ENCODE data around the gene MCRIP2. TPM values are rescaled to one million over a fixed set of nuclear protein-coding genes. Genes with fewer than 3 reads are reported as not detected.

MCRIP2 gene
- total RNA-seq, 4 donors from 2014 or later, result 20.8 to 37.7 (median 32.4) TPM

DNA sequence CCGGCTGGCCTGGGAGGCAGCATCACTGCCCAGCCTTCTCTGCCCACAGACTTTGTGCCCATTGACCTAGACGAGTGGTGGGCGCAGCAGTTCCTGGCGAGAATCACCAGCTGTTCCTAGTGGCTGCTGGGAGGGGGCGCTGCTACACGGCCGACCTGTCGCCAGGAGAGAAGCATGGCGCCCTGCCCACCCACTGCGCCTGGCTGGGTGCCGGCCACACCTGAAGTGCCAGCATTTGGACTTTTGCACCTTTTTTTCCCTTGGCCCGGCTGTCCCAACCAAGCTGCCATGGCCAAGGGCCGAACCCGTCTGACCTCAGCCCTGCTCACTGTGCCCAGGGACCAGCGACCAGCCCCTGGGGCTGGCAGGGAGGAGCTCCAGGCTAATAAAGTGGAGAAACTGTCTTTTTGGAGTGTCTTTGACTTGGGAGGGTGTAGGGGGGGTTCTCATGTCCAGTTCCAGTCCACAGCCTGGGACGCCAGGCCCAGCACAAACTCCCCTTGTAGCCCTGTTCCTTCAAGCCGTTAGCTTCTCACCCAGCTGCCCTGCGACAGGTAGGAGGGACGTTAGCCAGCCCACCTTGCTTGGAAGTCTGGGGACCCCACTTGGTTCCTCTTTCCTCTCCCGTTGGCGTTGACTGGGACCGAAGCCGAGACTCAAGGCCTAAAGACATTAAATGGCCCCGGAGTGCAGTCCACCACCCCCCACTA lies 6.6 kb downstream of the MCRIP2 start:
- Histone ChIP-seq H3K27ac (peak overlapping the region; percentile 70 to 91 (median 90)), H3K36me3 (peaks cover 0 to 23% (median 0%) of the 10 kb centered on the region in 3 donors), H3K9me3 (no peaks in the 10 kb centered on the region), H3K27me3 (no peaks in the 10 kb centered on the region), H3K4me3 (peak overlapping the region; percentile 42 to 93 (median 66)), H3K4me1 (peaks cover 0 to 56% (median 22%) of the 10 kb centered on the region in 4 donors)
- TF ChIP-seq, protein P1, sequence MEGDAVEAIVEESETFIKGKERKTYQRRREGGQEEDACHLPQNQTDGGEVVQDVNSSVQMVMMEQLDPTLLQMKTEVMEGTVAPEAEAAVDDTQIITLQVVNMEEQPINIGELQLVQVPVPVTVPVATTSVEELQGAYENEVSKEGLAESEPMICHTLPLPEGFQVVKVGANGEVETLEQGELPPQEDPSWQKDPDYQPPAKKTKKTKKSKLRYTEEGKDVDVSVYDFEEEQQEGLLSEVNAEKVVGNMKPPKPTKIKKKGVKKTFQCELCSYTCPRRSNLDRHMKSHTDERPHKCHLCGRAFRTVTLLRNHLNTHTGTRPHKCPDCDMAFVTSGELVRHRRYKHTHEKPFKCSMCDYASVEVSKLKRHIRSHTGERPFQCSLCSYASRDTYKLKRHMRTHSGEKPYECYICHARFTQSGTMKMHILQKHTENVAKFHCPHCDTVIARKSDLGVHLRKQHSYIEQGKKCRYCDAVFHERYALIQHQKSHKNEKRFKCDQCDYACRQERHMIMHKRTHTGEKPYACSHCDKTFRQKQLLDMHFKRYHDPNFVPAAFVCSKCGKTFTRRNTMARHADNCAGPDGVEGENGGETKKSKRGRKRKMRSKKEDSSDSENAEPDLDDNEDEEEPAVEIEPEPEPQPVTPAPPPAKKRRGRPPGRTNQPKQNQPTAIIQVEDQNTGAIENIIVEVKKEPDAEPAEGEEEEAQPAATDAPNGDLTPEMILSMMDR (IDR thresholded peaks at IDR 0.05), result peak in 4 of 5 experiments; percentile 26 to 34 (median 30)
- TF ChIP-seq EP300 (IDR thresholded peaks at IDR 0.05), result no peak
- WGBS, 2 donors, result 31 to 32% methylated on average over 18 to 20 of the region's 24 CpGs
- DNase-seq (ENCODE audit: low spot score in 2 of 2), result no peak

DNA sequence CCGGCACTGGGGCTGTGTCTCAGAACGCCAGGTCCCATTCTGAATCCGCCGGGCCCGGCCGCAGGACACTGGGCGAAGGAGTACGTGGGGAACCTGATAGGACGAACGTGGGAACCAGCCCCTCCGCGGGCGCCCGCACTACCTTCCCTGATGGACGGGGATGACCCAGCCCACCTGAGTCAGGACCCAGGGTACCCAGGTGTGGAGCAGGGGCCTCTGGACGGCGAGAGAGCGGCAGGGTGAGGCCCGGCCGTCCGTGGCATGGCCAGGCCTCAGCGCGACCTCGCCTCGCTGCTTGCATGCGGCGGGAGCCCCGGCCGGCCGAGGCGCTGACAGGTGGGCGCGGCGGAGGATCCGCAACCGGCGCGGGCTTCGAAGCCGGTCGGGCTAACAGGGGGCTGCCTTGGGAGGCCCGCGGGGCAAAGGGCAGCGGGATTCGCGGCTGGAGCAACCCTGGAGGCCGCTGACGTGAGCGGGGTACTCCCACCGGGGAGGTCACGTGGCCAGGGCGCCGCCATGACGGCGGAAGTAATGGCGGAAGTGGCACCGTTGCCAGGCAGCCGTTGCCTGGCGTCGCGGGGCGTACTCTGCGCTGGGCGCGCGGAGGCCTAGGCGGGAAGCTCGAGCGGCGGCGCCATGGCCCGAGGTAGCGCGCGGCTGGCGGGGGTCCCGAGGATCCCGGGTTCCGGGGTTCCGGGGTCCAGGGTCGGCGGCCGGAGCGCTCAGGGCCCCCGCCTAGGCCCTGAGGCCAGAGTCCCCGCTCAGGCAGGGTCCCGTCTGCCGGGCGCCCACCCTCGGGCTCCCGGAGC lies 7.4 kb downstream of the MCRIP2 start, which contains the start of gene WDR90:
TSS of gene WDR90 (plus strand) at position 585 of the 809 bp plus-strand sequence. CDS start at position 637, 52 bp downstream.
- WGBS, 2 donors, result 1 to 2% methylated on average over 42 to 57 of the region's 91 CpGs
- H3K27ac ChIP-seq, result peak within 1 kb of the TSS; percentile 70 to 91 (median 90)
- no peaks in the 10 kb centered on the region for H3K9me3 ChIP-seq
- H3K4me3 ChIP-seq, result peak within 1 kb of the TSS; percentile 42 to 93 (median 66)
- H3K36me3 ChIP-seq, result peaks cover 0 to 31% (median 0%) of the 10 kb centered on the region in 3 donors
- peak; percentile 85 to 86 for DNase-seq (ENCODE audit: low spot score in 2 of 2)
- H3K4me1 ChIP-seq, result peaks cover 0 to 51% (median 21%) of the 10 kb centered on the region in 4 donors
- TF ChIP-seq EP300 (IDR thresholded peaks at IDR 0.05), result peak in 1 of 2 donors; percentile 86
- TF ChIP-seq, protein P1 (IDR thresholded peaks at IDR 0.05), result peak in 1 of 5 experiments; percentile 39
- peak in 1 of 2 donors; percentile 70 for TF ChIP-seq POLR2A (IDR thresholded peaks at IDR 0.05)
- no peaks in the 10 kb centered on the region for H3K27me3 ChIP-seq

DNA sequence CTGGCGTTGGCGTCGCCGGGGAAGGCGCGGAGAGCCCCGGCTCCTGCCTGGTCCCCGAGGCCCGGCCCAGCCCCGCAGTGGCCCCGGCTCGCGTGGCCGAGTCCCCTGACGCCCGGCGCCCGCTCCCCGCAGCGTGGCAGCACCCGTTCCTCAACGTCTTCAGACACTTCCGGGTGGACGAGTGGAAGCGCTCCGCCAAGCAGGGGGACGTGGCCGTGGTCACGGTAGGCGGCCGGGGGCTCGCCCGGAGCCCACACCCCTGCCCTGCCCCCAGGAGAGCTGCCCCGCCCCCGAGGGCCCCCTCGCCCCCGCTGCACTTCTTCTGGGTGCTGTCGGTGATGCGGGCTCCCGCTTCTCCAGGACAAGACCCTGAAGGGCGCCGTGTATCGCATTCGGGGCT lies 8.0 kb downstream of the MCRIP2 start:
- WGBS, 2 donors, result 0 to 8% methylated on average over 2 to 19 of the region's 44 CpGs
- no peaks in the 10 kb centered on the region for H3K9me3 ChIP-seq
- H3K27ac ChIP-seq, result peak overlapping the region in 3 of 4 donors; percentile 90 to 91 (median 90)
- DNase-seq (ENCODE audit: low spot score in 2 of 2), result no peak
- H3K36me3 ChIP-seq, result peaks cover 0 to 36% (median 0%) of the 10 kb centered on the region in 3 donors
- no peak for TF ChIP-seq POLR2A (IDR thresholded peaks at IDR 0.05)
- TF ChIP-seq, protein P1 (IDR thresholded peaks at IDR 0.05), result no peak
- TF ChIP-seq EP300 (IDR thresholded peaks at IDR 0.05), result no peak
- H3K4me3 ChIP-seq, result peak overlapping the region; percentile 42 to 93 (median 66)
- peaks cover 0 to 46% (median 21%) of the 10 kb centered on the region in 4 donors for H3K4me1 ChIP-seq
- H3K27me3 ChIP-seq, result no peaks in the 10 kb centered on the region

DNA sequence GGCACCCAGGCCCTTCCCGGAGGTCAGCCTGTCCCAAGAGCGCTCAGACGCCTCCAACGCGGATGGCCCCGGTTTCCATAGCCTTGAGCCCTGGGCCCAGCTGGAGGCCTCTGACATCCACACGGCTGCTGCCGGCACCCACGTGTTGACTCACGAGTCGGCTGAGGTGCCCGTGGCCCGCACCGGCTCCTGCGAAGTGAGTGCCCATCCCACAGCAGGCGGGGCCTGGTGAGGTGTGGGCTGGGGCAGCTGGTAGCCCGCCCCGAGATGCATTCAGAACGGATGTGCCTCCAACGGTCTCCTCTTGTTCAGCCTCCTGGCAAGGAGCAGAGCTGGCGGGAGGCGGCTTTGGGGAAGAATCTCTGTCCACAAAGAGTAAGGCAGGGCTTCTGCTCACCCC lies 10.2 kb downstream of the MCRIP2 start:
- Histone ChIP-seq H3K9me3 (no peaks in the 10 kb centered on the region), H3K4me1 (peaks cover 0 to 30% (median 15%) of the 10 kb centered on the region in 4 donors), H3K36me3 (peaks cover 0 to 53% (median 0%) of the 10 kb centered on the region in 3 donors), H3K4me3 (no peak overlapping the region), H3K27ac (no peak overlapping the region), H3K27me3 (no peaks in the 10 kb centered on the region)
- WGBS, 2 donors, result 82 to 88% methylated on average over 13 to 20 of the region's 22 CpGs
- DNase-seq (ENCODE audit: low spot score in 2 of 2), result no peak
- TF ChIP-seq, protein P1 (IDR thresholded peaks at IDR 0.05), result no peak
- TF ChIP-seq EP300 (IDR thresholded peaks at IDR 0.05) (no peak), POLR2A (IDR thresholded peaks at IDR 0.05) (no peak)

All from tibial nerve (tissue), 4 donors.